HEK293 (cell line): ENCODE data around the gene KIAA1671.

ENCODE experiments used
- CTCF ChIA-PET: fragments of 350-600 bp; formaldehyde crosslinking; extraction: SDS; loops from one replicate; lab custom pipeline; 2021; ENCODE audit warnings: antibody characterized with exemption; lab: Yijun Ruan, JAX
- POLR2A ChIA-PET: fragments of 300-600 bp; formaldehyde crosslinking; extraction: SDS; loops from one replicate; lab custom pipeline; 2020; ENCODE audit warnings: antibody characterized with exemption, inconsistent platforms; lab: Yijun Ruan, JAX
- H3K27ac ChIP-seq: fragments of 200-500 bp; sonication (Bioruptor generic); 2 replicates; pipeline ENCODE4 v1.5.1; 2014; ENCODE audit warnings: low read depth, low read length, control low read depth, inconsistent platforms; ENCODE audit errors: extremely low read depth
- H3K36me3 ChIP-seq, 2 experiments: fragments of 200-500 bp in 1 of 2; sonication (Bioruptor generic) in 1 of 2; 1 replicate in 1 of 2; 2 replicates in 1 of 2; pipeline ENCODE4 v1.5.1; 2014 to 2017; ENCODE audit warnings: inconsistent platforms in 2 of 2, low read length in 2 of 2; ENCODE audit not compliant: control insufficient read depth in 2 of 2, insufficient read depth in 1 of 2
- H3K4me1 ChIP-seq: fragments of 200-500 bp; sonication (Bioruptor generic); 2 replicates; pipeline ENCODE4 v1.5.1; 2014; ENCODE audit warnings: mild to moderate bottlenecking, low read length, inconsistent platforms; ENCODE audit not compliant: control insufficient read depth, insufficient read depth
- H3K4me3 ChIP-seq: 2 replicates; pipeline ENCODE4 v1.5.1; 2011; ENCODE audit warnings: low read depth, mild to moderate bottlenecking, control low read depth, low read length, moderate library complexity
- H3K9me3 ChIP-seq: fragments of 200-500 bp; sonication (Bioruptor generic); 2 replicates; pipeline ENCODE4 v1.5.1; 2014; ENCODE audit warnings: low read depth, low read length, inconsistent platforms; ENCODE audit not compliant: control insufficient read depth, insufficient read depth
- EGR2 ChIP-seq: fragments of 450-650 bp; formaldehyde crosslinking; IDR thresholded peaks from 2 replicates; pipeline ENCODE4 v1.5.1; 2016; ENCODE audit warnings: low read depth, missing biosample characterization, missing genetic modification characterization
- HOXA7 ChIP-seq: sonication (generic); formaldehyde crosslinking; IDR thresholded peaks from 2 replicates; pipeline ENCODE4 v1.8.1; 2022; ENCODE audit warnings: missing genetic modification reagents, borderline replicate concordance
- KLF8 ChIP-seq: fragments of 450-650 bp; formaldehyde crosslinking; IDR thresholded peaks from 2 replicates; pipeline ENCODE4 v1.5.1; 2016; ENCODE audit warnings: missing biosample characterization, missing genetic modification characterization
- KLF9 ChIP-seq: fragments of 450-650 bp; formaldehyde crosslinking; IDR thresholded peaks from 2 replicates; pipeline ENCODE4 v1.5.1; 2016; ENCODE audit warnings: missing biosample characterization, missing genetic modification characterization, low read depth
- SCRT2 ChIP-seq: fragments of 450-650 bp; formaldehyde crosslinking; IDR thresholded peaks from 2 replicates; pipeline ENCODE4 v1.5.1; 2016; ENCODE audit warnings: missing biosample characterization, missing genetic modification characterization
- ZFHX2 ChIP-seq: fragments of 450-650 bp; formaldehyde crosslinking; conservative IDR thresholded peaks from 2 replicates; pipeline ENCODE4 v1.5.1; 2016; ENCODE audit warnings: missing biosample characterization, missing genetic modification characterization
- ZNF121 ChIP-seq: fragments of 450-650 bp; formaldehyde crosslinking; IDR thresholded peaks from 2 replicates; pipeline ENCODE4 v1.5.1; 2016; ENCODE audit warnings: missing biosample characterization, missing genetic modification characterization
- ZNF155 ChIP-seq: fragments of 450-650 bp; formaldehyde crosslinking; IDR thresholded peaks from 2 replicates; pipeline ENCODE4 v1.5.1; 2016; ENCODE audit warnings: missing biosample characterization, missing genetic modification characterization
- ZNF23 ChIP-seq: fragments of 450-650 bp; formaldehyde crosslinking; IDR thresholded peaks from 2 replicates; pipeline ENCODE4 v1.5.1; 2016; ENCODE audit warnings: missing biosample characterization, missing genetic modification characterization, borderline replicate concordance
- ZNF274 ChIP-seq, 2 experiments: fragments of 200-500 bp in 1 of 2; fragments of 450-650 bp in 1 of 2; sonication (Bioruptor generic) in 1 of 2; formaldehyde crosslinking in 1 of 2; IDR thresholded peaks; 2 replicates each; pipeline versions ENCODE4 v1.5.1 to v1.6.1; 2014 to 2016; ENCODE audit warnings: borderline replicate concordance in 1 of 2, inconsistent platforms in 1 of 2, low read length in 1 of 2, missing biosample characterization in 1 of 2, missing genetic modification characterization in 1 of 2
- ZNF292 ChIP-seq: fragments of 450-650 bp; formaldehyde crosslinking; IDR thresholded peaks from 2 replicates; pipeline ENCODE4 v1.5.1; 2016; ENCODE audit warnings: low read depth, missing biosample characterization, missing genetic modification characterization, borderline replicate concordance
- ZNF324 ChIP-seq: fragments of 450-650 bp; formaldehyde crosslinking; IDR thresholded peaks from 2 replicates; pipeline ENCODE4 v1.5.1; 2016; ENCODE audit warnings: missing biosample characterization, missing genetic modification characterization
- ZNF335 ChIP-seq: fragments of 450-650 bp; formaldehyde crosslinking; conservative IDR thresholded peaks from 2 replicates; pipeline ENCODE4 v1.5.1; 2016; ENCODE audit warnings: missing biosample characterization, missing genetic modification characterization
- ZNF660 ChIP-seq: fragments of 450-650 bp; IDR thresholded peaks from 2 replicates; pipeline ENCODE4 v1.5.1; 2018; ENCODE audit warnings: missing biosample characterization, mild to moderate bottlenecking, missing genetic modification characterization
- ZNF792 ChIP-seq: fragments of 450-650 bp; formaldehyde crosslinking; IDR thresholded peaks from 2 replicates; pipeline ENCODE4 v1.5.1; 2016; ENCODE audit warnings: missing biosample characterization, missing genetic modification characterization
- TF ChIP-seq, protein P1 (sequence below): fragments of 450-650 bp; formaldehyde crosslinking; IDR thresholded peaks from 2 replicates; pipeline ENCODE4 v1.5.1; 2016; ENCODE audit warnings: missing biosample characterization, missing genetic modification characterization, low read depth
- TF ChIP-seq, protein P2 (sequence below): fragments of 450-650 bp; formaldehyde crosslinking; IDR thresholded peaks from 2 replicates; pipeline ENCODE4 v1.5.1; 2016; ENCODE audit warnings: missing biosample characterization, missing genetic modification characterization
- TF ChIP-seq, protein P3 (sequence below): fragments of 450-650 bp; formaldehyde crosslinking; IDR thresholded peaks from 2 replicates; pipeline ENCODE4 v1.5.1; 2017; ENCODE audit warnings: missing biosample characterization, missing genetic modification characterization
- TF ChIP-seq, protein P4 (sequence below): fragments of 450-650 bp; formaldehyde crosslinking; IDR thresholded peaks from 2 replicates; pipeline ENCODE4 v1.5.0; 2017; ENCODE audit warnings: missing biosample characterization, missing genetic modification characterization, borderline replicate concordance

KIAA1671 gene

DNA sequence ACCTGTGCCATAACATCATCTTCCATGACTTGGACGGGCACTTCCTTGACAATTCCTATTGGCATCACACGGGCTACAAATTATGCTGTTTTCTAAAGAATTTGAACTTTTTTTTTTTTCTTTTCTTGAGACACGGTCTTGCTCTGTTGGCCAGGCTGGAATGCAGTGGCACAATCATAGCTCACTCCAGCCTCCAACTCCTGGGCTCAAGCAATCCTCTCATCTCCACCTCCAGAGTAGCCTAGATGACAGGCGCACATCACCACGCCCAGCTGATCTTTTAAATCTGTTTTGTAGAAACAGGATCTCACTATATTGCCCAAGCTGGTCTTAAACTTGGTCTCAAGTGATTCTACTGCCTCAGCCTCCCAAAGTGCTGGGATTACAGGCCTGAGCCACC, 243.8 kb downstream of the KIAA1671 start:
- Histone ChIP-seq H3K9me3 (no peaks in the 10 kb centered on the region), H3K27ac (no peak overlapping the region)
- POLR2A ChIA-PET = no interaction called here
- TF ChIP-seq ZNF660 (tag by site-specific recombination) (no peak), ZNF121 (tag by site-specific recombination) (no peak), ZNF335 (no peak)
- TF ChIP-seq, protein P1, sequence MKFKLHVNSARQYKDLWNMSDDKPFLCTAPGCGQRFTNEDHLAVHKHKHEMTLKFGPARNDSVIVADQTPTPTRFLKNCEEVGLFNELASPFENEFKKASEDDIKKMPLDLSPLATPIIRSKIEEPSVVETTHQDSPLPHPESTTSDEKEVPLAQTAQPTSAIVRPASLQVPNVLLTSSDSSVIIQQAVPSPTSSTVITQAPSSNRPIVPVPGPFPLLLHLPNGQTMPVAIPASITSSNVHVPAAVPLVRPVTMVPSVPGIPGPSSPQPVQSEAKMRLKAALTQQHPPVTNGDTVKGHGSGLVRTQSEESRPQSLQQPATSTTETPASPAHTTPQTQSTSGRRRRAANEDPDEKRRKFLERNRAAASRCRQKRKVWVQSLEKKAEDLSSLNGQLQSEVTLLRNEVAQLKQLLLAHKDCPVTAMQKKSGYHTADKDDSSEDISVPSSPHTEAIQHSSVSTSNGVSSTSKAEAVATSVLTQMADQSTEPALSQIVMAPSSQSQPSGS = no peak
- TF ChIP-seq, all 188 proteins: peak for 0
- Histone ChIP-seq H3K36me3 (peaks cover 4 to 32% of the 10 kb centered on the region in 2 experiments; a peak in 2 of 3 replicates), H3K4me3 (no peak overlapping the region), H3K4me1 (no peaks in the 10 kb centered on the region)
- CTCF ChIA-PET = interaction anchor here (0.6 to 0.9 kb wide), 2 partner anchors 8 to 116 kb away, joined by 3 to 5 read pairs; no protein-coding TSS in a partner anchor

DNA sequence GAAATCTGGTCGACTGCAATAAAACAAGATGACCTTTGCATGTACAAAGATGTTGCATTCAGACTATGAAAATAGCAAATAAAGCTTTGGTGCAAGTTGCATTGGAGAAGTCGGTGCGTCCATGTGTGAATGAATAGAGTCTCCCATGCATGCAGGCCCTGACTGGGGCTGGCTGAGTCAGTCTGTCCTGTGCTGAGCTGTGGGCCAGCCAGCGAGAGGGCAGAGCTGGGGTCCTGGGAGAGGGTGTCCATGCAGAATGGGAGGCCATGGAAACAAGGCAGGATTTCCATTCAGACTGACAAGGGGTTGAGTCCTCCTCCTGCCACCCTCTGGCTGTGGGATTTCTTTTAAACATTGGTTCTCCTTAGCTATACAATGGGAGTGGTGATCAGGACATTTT, 244.8 kb downstream of the KIAA1671 start:
- no peak for TF ChIP-seq KLF9 (tag by site-specific recombination)
- Histone ChIP-seq H3K36me3 (peaks cover 4 to 25% of the 10 kb centered on the region in 2 experiments; a peak in 2 of 3 replicates), H3K9me3 (no peaks in the 10 kb centered on the region), H3K4me3 (no peak overlapping the region), H3K4me1 (no peaks in the 10 kb centered on the region), H3K27ac (no peak overlapping the region)
- ChIA-PET CTCF (interaction anchor here (0.7 to 1.4 kb wide), 2 partner anchors 136 to 410 kb away, joined by 3 to 5 read pairs; no protein-coding TSS in a partner anchor), POLR2A (interaction anchor here (0.6 kb wide), 1 partner anchor 203 kb away, joined by 3 read pairs; no protein-coding TSS in a partner anchor)

DNA sequence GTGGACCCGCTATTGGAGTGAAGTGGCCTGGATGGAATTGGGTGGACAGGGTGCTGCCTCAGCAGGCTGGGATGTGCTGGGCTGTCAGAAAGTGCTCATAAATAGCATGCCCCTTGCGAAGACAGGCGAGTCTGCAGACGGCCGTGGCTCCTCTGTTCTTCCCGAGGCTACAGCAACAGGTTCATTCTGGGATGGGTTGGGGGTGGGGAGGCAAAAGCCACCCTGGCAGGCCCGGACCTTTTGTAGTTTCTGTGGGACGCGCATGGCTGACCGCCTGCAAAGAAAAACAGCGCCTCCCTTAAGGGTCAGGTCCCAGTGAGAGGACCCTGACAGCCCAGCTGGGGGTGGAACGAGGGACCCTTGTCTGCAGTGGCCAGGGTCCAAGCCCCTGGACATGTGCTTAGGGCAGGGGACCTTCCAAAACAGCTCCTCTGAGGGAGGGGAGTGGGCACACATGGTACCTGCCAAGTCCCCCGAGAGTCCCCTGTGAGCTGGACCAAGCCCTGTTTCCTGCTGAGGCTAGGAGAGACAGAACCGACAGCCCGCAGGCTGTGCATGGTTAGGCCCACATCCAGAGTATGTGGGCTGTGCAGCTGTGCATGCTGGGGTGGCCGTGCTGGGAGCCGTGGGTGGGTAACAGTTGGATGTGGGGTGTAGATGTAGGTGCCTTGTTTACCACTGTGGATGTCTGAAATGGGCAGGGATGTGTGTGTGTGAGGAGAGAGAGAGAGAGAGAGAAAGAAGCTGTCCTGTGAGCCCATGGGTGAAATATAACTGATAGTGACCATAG, 247.4 kb downstream of the KIAA1671 start, which contains the start of gene CRYBB3:
Gene CRYBB3, plus strand, starts transcription at position 128 of the 790 bp plus-strand sequence. CDS start 1,539 bp downstream, outside the sequence.
- POLR2A ChIA-PET = no interaction called here
- no peak within 1 kb of the TSS for H3K4me3 ChIP-seq
- peaks cover 0 to 6% of the 10 kb centered on the region in 2 experiments; a peak in 1 of 3 replicates for H3K36me3 ChIP-seq
- no peaks in the 10 kb centered on the region for H3K4me1 ChIP-seq
- no peaks in the 10 kb centered on the region for H3K9me3 ChIP-seq
- CTCF ChIA-PET = interaction anchor here (0.7 to 1.0 kb wide), 3 partner anchors 89 to 769 kb away, joined by 3 to 6 read pairs (median 4); no protein-coding TSS in a partner anchor
- H3K27ac ChIP-seq = no peak within 1 kb of the TSS
- TF ChIP-seq ZNF792 (tag by site-specific recombination) (no peak), SCRT2 (tag by site-specific recombination) (peak; percentile 61; the same call in 1 of the 2 replicates), EGR2 (tag by site-specific recombination) (peak; percentile 94), ZFHX2 (tag by site-specific recombination) (peak; percentile 91), ZNF292 (tag by site-specific recombination) (no peak), ZNF324 (tag by site-specific recombination) (no peak), ZNF155 (tag by site-specific recombination) (no peak), HOXA7 (CRISPR knock-in tag) (no peak), ZNF274 (IDR thresholded peaks at IDR 0.05; ENCODE audit: low read length) (no peak), ZNF274 (tag by site-specific recombination; IDR thresholded peaks at IDR 0.05; ENCODE audit: borderline replicate concordance) (no peak), ZNF23 (tag by site-specific recombination) (no peak), KLF8 (no peak)
- TF ChIP-seq, protein P2, sequence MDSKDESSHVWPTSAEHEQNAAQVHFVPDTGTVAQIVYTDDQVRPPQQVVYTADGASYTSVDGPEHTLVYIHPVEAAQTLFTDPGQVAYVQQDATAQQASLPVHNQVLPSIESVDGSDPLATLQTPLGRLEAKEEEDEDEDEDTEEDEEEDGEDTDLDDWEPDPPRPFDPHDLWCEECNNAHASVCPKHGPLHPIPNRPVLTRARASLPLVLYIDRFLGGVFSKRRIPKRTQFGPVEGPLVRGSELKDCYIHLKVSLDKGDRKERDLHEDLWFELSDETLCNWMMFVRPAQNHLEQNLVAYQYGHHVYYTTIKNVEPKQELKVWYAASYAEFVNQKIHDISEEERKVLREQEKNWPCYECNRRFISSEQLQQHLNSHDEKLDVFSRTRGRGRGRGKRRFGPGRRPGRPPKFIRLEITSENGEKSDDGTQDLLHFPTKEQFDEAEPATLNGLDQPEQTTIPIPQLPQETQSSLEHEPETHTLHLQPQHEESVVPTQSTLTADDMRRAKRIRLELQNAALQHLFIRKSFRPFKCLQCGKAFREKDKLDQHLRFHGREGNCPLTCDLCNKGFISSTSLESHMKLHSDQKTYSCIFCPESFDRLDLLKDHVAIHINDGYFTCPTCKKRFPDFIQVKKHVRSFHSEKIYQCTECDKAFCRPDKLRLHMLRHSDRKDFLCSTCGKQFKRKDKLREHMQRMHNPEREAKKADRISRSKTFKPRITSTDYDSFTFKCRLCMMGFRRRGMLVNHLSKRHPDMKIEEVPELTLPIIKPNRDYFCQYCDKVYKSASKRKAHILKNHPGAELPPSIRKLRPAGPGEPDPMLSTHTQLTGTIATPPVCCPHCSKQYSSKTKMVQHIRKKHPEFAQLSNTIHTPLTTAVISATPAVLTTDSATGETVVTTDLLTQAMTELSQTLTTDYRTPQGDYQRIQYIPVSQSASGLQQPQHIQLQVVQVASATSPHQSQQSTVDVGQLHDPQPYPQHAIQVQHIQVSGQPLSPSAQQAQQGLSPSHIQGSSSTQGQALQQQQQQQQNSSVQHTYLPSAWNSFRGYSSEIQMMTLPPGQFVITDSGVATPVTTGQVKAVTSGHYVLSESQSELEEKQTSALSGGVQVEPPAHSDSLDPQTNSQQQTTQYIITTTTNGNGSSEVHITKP (tag by site-specific recombination) = no peak
- TF ChIP-seq, protein P3, sequence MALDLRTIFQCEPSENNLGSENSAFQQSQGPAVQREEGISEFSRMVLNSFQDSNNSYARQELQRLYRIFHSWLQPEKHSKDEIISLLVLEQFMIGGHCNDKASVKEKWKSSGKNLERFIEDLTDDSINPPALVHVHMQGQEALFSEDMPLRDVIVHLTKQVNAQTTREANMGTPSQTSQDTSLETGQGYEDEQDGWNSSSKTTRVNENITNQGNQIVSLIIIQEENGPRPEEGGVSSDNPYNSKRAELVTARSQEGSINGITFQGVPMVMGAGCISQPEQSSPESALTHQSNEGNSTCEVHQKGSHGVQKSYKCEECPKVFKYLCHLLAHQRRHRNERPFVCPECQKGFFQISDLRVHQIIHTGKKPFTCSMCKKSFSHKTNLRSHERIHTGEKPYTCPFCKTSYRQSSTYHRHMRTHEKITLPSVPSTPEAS (tag by site-specific recombination) = 0 out of 2 replicates have a peak, but pooled peaks have one; percentile 73
- TF ChIP-seq, protein P4, sequence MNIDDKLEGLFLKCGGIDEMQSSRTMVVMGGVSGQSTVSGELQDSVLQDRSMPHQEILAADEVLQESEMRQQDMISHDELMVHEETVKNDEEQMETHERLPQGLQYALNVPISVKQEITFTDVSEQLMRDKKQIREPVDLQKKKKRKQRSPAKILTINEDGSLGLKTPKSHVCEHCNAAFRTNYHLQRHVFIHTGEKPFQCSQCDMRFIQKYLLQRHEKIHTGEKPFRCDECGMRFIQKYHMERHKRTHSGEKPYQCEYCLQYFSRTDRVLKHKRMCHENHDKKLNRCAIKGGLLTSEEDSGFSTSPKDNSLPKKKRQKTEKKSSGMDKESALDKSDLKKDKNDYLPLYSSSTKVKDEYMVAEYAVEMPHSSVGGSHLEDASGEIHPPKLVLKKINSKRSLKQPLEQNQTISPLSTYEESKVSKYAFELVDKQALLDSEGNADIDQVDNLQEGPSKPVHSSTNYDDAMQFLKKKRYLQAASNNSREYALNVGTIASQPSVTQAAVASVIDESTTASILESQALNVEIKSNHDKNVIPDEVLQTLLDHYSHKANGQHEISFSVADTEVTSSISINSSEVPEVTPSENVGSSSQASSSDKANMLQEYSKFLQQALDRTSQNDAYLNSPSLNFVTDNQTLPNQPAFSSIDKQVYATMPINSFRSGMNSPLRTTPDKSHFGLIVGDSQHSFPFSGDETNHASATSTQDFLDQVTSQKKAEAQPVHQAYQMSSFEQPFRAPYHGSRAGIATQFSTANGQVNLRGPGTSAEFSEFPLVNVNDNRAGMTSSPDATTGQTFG (tag by site-specific recombination) = no peak
